ENCODE measurements around the gene BEND3.
"Not testable (repeated sequence)": the region's sequence is repeated elsewhere in the genome, so short reads cannot be mapped to it uniquely, and the experiment has no call there.

Gene BEND3

DNA sequence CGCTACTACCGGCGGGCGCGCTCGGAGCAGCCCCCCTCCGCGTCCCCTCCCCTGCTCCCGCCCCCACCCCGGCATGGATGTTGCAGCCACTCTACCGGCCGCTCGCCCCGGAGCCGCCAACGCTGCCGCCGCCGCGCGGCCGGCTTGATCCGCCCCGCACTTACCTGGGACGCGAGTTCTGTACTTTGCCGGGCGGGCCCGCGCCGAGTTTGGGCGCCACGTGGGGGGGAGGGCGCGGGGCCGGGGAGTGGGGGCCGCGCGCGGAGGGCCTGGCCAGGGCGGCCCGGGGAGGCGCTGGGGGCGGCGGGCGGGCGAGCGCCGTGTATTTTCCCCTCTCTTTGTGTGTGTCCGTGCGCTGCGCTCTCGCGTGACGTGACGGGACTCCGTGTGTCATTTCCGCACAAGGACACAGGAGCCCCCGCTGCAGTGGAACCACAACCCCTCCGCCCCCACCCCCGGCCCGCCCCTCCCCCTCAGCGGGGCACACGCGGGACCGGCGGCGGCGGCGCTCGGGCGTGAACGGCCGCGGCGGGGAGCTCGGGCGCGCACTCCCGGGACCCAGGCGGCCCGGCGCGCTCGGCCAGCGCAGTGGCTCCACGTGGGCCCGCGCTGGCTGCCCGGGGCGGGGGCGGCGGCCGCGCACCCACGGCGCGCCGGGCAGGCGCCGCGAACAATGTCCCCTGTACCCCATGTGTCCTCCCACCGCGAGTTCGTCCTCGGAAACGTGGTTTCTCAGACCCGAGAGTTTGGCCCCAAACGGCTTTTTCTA lies at the start of gene BEND3:
TSS of gene BEND3 (minus strand) at position 590 of the 769 bp plus-strand sequence. CDS start 16,230 bp downstream, outside the sequence.
- no peak for DNase-seq

DNA sequence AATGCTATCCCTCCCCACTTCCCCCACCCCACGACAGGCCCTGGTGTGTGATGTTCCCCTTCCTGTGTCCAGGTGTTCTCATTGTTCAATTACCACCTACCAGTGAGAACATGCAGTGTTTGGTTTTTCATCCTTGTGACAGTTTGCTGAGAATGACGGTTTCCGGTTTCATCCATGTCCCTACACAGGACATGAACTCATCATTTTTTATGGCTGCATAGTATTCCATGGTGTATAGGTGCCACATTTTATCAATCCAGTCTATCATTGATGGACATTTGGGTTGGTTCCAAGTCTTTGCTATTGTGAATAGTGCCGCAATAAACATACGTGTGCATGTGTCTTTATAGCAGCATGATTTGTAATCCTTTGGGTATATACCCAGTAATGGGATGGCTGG lies 49.0 kb upstream of the BEND3 start:
- not testable (repeated sequence) for DNase-seq

- DNase-seq, result no peak
These were observed 46.2 kb upstream of the BEND3 start for GRCh38 chr6:107161521-107161920.

- no peak for DNase-seq
These were observed 41.3 kb upstream of the BEND3 start for GRCh38 chr6:107156617-107157016.

- no peak for DNase-seq
These were observed 39.5 kb upstream of the BEND3 start for GRCh38 chr6:107154801-107155160.

DNA sequence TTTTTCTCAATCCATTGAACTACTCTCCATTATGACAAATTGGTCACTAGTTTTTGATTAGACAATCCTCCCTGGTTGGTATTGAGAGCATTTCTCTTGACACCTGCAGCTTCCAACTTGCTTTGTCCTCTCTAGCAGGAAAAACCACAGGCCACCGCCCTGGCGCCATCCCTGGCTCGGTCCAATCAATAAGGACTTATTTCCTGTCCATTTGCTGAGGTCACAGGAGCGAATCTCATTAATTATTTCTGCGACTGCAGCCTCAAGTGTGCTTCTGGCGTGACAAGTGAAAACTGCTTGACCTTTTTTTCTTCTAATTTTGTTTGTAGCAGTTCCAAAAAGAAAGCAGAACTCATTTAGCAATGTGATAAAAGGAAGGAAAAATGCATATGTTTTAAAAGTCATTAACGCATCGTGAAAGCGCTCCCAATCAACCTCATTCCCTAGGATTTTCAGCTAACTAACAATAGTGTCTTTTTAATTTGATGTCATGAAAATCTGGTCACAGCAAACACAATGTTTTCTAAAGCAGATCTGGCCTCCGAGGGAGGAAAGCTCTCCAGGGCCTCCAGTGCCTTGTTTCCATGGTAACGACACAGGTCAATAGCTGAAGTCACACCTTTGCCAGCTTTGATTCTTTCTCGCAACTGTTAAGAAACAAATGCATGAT lies 39.0 kb upstream of the BEND3 start:
- DNase-seq, result peak; percentile 75

DNA sequence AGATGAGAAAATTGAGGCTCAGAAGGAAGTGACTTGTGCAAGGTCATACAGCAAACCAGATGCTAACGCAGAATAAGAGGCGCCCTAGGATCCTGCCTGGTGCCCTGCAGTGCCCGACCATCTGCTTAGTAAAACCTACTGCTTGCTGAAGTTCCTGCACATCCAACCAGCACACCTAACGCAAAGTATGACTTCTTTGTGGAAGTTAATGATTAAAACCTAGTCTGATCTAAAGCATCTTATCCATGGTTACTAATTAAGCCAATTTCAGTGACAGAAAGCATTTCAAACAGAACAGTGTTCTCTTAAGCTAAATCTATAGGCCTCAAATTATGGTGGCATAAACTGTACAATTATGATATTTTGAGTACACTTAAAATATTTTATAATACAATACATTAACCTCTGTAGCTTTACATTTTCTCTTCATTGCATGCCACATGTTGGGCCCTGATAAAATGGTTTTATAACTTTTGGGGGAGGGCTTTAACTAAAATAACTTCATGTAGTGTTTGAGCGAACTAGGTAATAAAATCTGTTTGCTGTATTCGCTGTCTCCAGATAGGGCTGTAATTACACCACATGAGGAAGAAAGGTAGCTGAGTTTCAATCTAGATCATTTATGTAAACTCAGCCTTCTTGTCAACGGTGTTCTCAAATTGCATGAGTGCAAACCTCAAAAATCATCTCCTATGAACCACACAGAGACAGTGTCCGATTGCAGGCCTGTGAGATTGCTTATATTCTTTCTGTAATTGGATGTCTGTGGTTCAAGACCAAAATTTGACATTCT lies 37.5 kb upstream of the BEND3 start:
- DNase-seq, result peak; percentile 59

DNA sequence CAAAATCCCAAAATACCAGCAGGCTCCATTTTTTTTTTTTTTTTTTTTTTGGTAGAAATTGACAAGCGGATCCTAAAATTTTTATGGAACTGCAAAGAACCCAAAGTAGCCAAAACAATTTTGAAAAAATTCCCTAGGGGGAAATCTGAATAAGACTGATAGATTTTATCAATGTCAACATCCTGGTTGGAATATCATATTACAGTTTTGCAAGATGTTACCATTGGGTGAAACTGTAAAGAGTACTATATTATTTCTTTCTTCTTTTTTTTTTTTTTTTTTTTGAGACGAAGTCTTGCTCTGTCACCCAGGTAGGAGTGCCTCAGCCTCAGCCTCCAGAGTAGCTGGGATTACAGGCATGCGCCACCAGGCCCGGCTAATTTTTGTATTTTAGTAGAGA lies 29.4 kb upstream of the BEND3 start:
- no peak for DNase-seq

DNA sequence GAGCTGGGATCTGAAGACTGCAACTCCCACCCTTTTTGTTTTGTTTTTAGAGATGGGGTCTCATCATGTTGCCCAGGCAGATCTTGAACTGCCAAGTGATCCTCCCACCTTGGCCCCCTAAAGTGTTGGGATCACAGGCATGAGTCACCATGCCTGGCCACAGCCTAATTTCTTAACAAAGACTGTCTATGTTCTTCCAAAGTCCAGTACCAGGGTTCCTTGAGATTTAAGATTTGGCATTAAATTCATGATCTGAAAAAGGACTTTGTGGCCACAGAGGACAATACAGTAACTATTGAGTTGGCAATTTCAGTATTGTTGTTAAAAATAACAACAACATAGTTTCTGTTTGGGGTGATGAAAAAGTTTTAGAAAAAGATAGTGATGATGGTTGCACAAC lies 28.7 kb upstream of the BEND3 start:
- DNase-seq, result no peak

DNA sequence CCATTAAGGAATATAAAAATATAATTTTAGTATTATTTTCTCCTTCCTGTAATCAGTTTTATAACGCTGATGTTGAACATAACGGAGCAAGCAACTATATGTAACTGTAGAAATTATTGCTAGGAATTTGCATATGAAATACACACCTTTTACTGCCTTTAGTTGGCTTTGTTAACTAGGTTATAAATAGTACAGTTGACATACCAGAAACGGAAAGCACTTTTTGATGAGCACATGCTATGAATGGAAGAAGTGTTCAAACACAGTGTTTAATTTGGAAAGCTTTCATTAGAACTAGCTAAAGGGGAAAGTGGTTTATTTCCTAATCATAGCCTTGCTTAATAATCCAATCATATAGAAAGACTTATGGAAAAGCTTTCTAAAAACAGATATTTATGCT lies 25.3 kb upstream of the BEND3 start:
- DNase-seq, result no peak

GRCh38 chr6:107136324-107136723 lies 21.0 kb upstream of the BEND3 start:
- DNase-seq, result not testable (repeated sequence)

- not testable (repeated sequence) for DNase-seq
These were observed 19.8 kb upstream of the BEND3 start for GRCh38 chr6:107135048-107135680.

- no peak for DNase-seq
These were observed 17.1 kb upstream of the BEND3 start for GRCh38 chr6:107132330-107132954.

GRCh38 chr6:107129370-107129925 lies 14.1 kb upstream of the BEND3 start:
- DNase-seq, result no peak

DNA sequence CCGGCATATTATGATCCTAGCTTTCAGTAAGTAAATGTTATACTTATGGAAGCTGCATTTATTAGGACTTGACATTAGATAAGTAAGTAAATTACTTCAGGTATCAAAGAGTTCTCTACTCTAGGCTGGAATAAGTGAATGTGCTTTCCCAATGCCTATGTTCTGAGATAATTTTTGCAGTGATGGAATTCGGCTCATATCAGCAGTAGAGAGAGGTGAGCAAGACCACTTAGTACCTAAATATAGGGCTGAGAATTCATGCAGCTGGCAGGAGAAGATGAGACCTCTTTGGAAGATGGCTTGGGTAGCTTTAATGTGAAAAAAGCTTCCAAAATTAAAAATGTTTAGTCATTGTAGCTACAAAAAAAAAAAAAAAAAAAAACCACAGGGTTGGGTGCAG lies 13.3 kb upstream of the BEND3 start:
- no peak for DNase-seq

DNA sequence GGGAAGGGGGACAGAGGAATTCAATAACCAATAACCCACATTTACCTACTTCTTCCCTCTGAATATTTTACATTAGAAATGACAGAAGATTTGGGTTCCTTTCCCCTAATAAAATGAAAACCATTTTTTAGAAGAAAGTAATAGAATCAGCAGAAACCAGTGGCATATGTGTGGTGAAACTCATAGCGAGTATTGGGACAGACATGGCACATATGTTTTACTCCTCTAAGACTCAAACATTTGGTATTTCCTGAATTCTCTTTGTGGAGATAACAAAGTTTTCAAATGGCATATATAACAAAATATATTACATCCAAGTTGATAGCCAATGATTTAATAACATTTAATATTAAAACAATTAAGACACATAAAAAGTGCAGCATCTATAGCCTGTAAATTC lies 12.9 kb upstream of the BEND3 start:
- DNase-seq, result no peak

DNA sequence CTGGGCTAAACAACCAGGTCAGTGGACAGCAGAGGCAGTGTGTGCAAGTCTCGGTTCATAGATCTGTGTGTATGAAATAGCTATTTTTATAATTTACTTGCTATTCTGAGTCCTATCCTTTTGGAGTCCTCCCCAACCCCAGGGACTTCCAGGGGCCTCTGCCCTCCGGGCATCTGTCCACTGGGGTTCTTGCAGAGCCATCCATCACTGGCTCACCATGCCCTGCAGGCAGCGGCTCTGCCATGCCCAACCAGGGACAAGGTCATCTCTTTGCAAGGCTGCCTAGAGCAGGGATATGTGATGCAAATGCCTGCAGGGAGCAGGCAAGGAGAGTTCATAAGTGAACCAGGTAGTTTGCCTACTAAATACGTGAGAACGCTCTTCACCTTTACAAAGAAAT lies 10.5 kb upstream of the BEND3 start:
- no peak for DNase-seq

- no peak for DNase-seq
These were observed 9.6 kb upstream of the BEND3 start for GRCh38 chr6:107124934-107125348.

DNA sequence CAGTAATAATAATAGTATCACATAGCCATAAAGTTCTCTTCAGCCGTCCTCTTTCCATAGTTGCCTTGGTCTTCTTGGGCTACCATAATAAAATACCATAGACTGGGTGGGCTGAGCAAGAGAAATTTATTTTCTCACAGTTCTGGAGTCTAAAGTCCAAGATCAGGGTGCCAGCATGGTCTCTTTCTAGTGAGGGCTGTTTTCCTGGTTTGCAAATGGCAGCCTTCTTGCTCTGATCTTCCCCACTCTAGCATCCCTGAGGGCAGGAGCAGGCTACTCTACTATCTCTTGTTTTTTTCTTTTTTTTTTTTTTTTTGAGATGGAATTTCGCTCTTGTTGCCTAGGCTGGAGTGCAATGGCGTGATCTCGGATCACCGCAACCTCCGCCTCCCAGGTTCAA lies 8.2 kb upstream of the BEND3 start:
- no peak for DNase-seq

GRCh38 chr6:107122748-107123147 lies 7.4 kb upstream of the BEND3 start:
- no peak for DNase-seq

DNA sequence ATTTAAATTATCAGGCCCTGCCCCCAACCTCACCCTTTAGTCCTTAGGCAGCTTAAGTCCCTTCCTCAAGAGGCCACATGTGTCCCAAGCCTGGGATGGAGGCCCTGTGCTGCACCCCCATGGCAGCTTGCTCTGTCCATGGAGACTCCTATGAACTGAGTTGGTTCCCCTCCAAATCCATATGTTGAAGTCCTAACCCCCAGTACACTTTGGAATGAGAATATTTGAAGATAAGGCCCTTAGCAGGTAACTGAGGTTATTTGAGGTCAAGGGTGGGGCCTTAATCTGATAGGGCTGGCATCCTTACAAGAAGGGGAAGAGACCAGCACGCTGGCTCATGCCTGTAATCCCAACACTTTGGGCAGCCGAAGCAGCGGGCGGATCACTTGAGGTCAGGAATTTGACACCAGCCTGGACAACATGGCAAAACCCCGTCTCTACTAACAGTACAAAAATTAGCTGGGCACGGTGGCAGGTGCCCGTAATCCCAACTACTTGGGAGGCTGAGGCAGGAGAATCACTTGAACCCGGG lies 6.7 kb upstream of the BEND3 start:
- DNase-seq, result no peak

- no peak for DNase-seq
These were observed 6.0 kb upstream of the BEND3 start for GRCh38 chr6:107121266-107121665.

Data from NCI-H187 treated with DMSO at 0.1 percent for 48 hours (cell line).